Measurements from ENCODE around the gene FZD2.
"Not testable (repeated sequence)": the region's sequence is repeated elsewhere in the genome, so short reads cannot be mapped to it uniquely, and the experiment has no call there.

The FZD2 gene

DNA sequence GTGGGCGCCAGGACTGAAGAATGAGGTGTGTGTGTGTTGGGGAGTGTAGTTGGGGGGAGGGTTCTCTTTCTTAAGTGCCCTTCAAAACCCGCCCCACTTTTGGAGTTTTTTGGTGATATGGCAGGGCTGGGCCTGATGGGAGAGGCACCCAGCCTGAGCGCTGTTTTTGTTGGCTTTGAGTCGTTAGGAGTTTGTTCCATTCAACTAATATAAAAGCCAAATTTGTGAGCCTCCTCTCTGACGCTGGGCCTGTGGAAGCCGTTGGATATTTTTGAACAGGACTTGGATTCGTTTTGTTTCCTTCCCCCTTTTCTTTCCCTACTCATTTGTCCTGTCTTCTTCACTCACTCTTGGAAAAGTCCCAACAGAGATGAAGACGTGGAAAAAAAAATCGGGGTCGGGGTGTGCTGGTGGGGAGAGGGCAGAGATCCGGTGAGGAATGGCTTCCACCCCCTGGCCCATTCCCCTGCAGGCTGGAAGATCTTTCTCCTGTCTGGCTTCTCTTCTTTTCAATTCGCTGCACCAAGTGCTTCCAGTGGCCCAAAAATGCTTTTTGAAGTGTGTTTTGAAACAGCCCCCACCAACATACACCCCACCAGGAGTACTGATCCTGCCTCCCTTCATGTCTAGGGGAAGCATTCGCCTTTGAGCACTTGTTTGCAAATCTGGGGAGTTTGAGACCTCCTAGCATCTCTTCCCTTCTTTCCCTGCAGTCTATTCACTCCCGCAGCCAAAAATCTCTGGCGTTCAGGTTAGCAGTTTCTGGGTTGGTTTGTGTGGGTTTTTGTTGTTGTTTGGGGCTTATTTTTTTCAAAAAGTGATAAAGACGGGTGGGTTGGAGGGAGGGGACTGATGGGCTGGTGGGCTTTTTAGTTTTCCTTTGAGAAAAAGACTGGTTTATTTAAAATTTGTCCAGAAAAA is 2.6 kb downstream of the FZD2 start:
- Histone ChIP-seq H3K9me3 (ENCODE audit: control insufficient read depth, low read length) (no peaks in the 10 kb centered on the region), H3K4me3 (ENCODE audit: low read depth, low read length) (no peak overlapping the region), H3K36me3 (ENCODE audit: control insufficient read depth, insufficient read depth, low read length) (no peaks in the 10 kb centered on the region), H3K4me2 (ENCODE audit: low read length) (no peak overlapping the region), H3K79me2 (no peaks in the 10 kb centered on the region), H3K27ac (no peak overlapping the region), H3K27me3 (ENCODE audit: control insufficient read depth, insufficient read depth, low read length) (no peaks in the 10 kb centered on the region), H3K4me1 (no peaks in the 10 kb centered on the region), H3K9ac (no peak overlapping the region), H2AFZ (no peak overlapping the region)
- TF ChIP-seq CTCF (IDR thresholded peaks at IDR 0.05), result no peak

DNA sequence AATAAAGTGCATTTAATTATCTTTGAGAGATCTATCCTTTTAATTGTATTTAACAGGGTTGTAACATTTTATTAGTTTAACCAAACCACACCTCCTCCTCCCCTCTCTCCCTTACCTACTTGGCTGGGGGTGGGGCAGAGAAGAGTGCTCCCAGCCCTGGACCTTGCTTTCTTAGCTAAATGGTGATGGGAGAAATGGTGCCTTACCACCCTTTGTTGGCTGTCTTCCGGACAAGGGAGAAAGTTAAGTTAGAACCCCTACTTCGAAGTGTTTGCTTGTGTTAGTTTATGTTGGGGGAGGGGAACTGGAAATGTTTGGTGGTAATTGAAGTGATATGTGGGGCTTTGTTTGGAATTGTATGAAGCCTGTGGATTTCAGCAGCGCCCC is 3.9 kb downstream of the FZD2 start:
- Histone ChIP-seq H3K9me3 (ENCODE audit: control insufficient read depth, low read length) (no peaks in the 10 kb centered on the region), H3K27ac (no peak overlapping the region), H3K4me3 (ENCODE audit: low read depth, low read length) (no peak overlapping the region), H3K27me3 (ENCODE audit: control insufficient read depth, insufficient read depth, low read length) (no peaks in the 10 kb centered on the region), H3K9ac (no peak overlapping the region), H3K36me3 (ENCODE audit: control insufficient read depth, insufficient read depth, low read length) (no peaks in the 10 kb centered on the region), H2AFZ (no peak overlapping the region), H3K4me2 (ENCODE audit: low read length) (no peak overlapping the region), H3K4me1 (no peaks in the 10 kb centered on the region), H3K79me2 (no peaks in the 10 kb centered on the region)
- TF ChIP-seq CTCF (IDR thresholded peaks at IDR 0.05), result no peak

DNA sequence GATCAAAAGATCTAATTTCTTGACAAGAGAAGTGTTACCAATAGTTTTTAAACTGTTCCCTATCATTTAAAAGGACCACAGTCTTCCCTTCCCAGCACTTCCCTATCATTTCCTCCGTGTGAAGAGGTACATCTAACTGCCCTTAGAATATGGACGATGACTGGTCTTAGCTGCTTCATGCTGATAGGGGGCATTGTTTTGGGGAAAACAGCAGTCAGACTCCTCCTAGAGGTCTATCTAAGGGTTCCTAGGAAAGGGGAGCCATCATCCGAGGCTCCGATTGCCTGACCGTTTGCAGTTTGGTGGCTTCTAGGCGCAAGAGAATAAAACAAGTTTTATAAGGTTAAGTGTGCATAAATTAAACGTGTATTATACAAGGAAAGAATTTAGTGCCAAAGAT is 7.1 kb downstream of the FZD2 start:
- H3K36me3 ChIP-seq (ENCODE audit: control insufficient read depth, insufficient read depth, low read length), result no peaks in the 10 kb centered on the region
- TF ChIP-seq CTCF (IDR thresholded peaks at IDR 0.05), result no peak
- no peak overlapping the region for H3K9ac ChIP-seq
- no peak overlapping the region for H2AFZ ChIP-seq
- H3K4me3 ChIP-seq (ENCODE audit: low read depth, low read length), result no peak overlapping the region
- no peaks in the 10 kb centered on the region for H3K79me2 ChIP-seq
- no peaks in the 10 kb centered on the region for H3K4me1 ChIP-seq
- H3K4me2 ChIP-seq (ENCODE audit: low read length), result no peak overlapping the region
- no peak overlapping the region for H3K27ac ChIP-seq
- H3K27me3 ChIP-seq (ENCODE audit: control insufficient read depth, insufficient read depth, low read length), result no peaks in the 10 kb centered on the region
- no peaks in the 10 kb centered on the region for H3K9me3 ChIP-seq (ENCODE audit: control insufficient read depth, low read length)

DNA sequence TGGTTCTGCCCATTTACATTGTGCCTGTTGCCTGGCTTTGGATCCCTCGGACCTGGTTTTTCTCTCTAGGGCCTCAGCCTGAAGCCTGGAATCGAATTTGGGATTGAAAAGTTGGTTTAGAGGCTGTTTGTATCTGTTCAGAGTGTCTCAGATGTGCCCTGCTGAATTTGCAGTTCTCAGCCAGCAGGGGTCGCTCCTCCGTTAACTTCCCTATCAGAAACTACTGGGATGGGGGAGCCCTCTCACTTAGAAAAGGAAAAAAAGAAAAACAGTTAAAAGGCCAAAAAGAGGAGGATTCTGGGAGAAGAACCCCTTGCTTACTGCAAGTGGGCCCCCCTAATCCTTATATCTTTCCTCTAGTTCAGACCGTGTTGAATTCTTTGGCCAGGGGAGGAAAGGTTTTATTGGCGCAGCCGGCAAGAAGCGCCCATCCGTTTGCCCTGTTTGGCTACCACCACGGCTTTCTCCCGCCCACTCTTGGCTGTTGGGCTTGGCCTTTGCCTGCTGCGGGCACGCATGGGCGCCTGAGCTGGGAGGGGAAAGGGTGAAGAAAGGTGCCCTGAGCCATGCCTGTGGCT is 8.7 kb downstream of the FZD2 start:
- no peaks in the 10 kb centered on the region for H3K27me3 ChIP-seq (ENCODE audit: control insufficient read depth, insufficient read depth, low read length)
- no peak overlapping the region for H3K9ac ChIP-seq
- TF ChIP-seq CTCF (IDR thresholded peaks at IDR 0.05), result no peak

GRCh38 chr17:44568311-44568944 is 11.1 kb downstream of the FZD2 start:
- H3K27me3 ChIP-seq (ENCODE audit: control insufficient read depth, insufficient read depth, low read length); H3K4me3 ChIP-seq (ENCODE audit: low read depth, low read length): not testable (repeated sequence)

More for the DNA sequence above, 8.7 kb downstream of the FZD2 start:
- H2AFZ ChIP-seq, result no peak overlapping the region
- no peak overlapping the region for H3K27ac ChIP-seq
- no peak overlapping the region for H3K4me2 ChIP-seq (ENCODE audit: low read length)
- no peaks in the 10 kb centered on the region for H3K36me3 ChIP-seq (ENCODE audit: control insufficient read depth, insufficient read depth, low read length)
- no peaks in the 10 kb centered on the region for H3K79me2 ChIP-seq
- H3K9me3 ChIP-seq (ENCODE audit: control insufficient read depth, low read length), result no peaks in the 10 kb centered on the region
- no peaks in the 10 kb centered on the region for H3K4me1 ChIP-seq
- H3K4me3 ChIP-seq (ENCODE audit: low read depth, low read length), result no peak overlapping the region

More at GRCh38 chr17:44568311-44568944, 11.1 kb downstream of the FZD2 start:
- not testable (repeated sequence) for H3K4me1 ChIP-seq; H3K9me3 ChIP-seq (ENCODE audit: control insufficient read depth, low read length); H3K4me2 ChIP-seq (ENCODE audit: low read length); H3K27ac ChIP-seq; H2AFZ ChIP-seq; H3K36me3 ChIP-seq (ENCODE audit: control insufficient read depth, insufficient read depth, low read length); H3K79me2 ChIP-seq; H3K9ac ChIP-seq
